SK-N-SH (cell line): ENCODE data around the gene TRPM3. TPM values are rescaled to one million over a fixed set of nuclear protein-coding genes. Genes with fewer than 3 reads are reported as not detected.
A peak's percentile ranks its signal among the peaks of the same experiment; 100 is the strongest.

Source experiments
- CTCF ChIA-PET: fragments of 300-600, 350-600 bp; formaldehyde crosslinking; extraction: SDS; loops from one replicate; lab custom pipeline; 2021; lab: Yijun Ruan, JAX
- POLR2A ChIA-PET: fragments of 350-600 bp; sonication (Branson Sonifier 250); formaldehyde crosslinking; extraction: SDS; loops from one replicate; lab custom pipeline; 2020; ENCODE audit warnings: antibody characterized with exemption, inconsistent platforms; lab: Yijun Ruan, JAX
- DNase-seq: peaks from one replicate; pipeline ENCODE4 v3.0.0; 2012
- H2AFZ ChIP-seq: fragments of 200-600 bp; sonication (generic); 2 replicates; pipeline ENCODE4 v1.8.1; 2016; ENCODE audit warnings: antibody characterized with exemption, mild to moderate bottlenecking, low read depth
- H3F3A ChIP-seq: fragments of 200-600 bp; sonication (generic); replicated peaks from 2 replicates; pipeline ENCODE3; 2016; ENCODE audit warnings: antibody characterized with exemption, mild to moderate bottlenecking; ENCODE audit not compliant: insufficient read depth
- H3K27ac ChIP-seq, 2 experiments: fragments of 200-500 bp in 1 of 2; fragments of 200-600 bp in 1 of 2; sonication (Bioruptor generic) in 1 of 2; sonication (generic), shearing (Covaris generic) in 1 of 2; 2 replicates each; pipeline versions ENCODE4 v1.5.1 to v1.6.1; 2014 to 2016; ENCODE audit warnings: low read depth in 2 of 2, inconsistent platforms in 1 of 2, low read length in 1 of 2, mild to moderate bottlenecking in 1 of 2, mixed read lengths in 1 of 2
- H3K27me3 ChIP-seq: fragments of 200-600 bp; sonication (generic), shearing (Covaris generic); 2 replicates; pipeline ENCODE4 v1.6.1; 2016; ENCODE audit warnings: mixed run types; ENCODE audit not compliant: insufficient read depth
- H3K36me3 ChIP-seq, 2 experiments: fragments of 200-500 bp in 1 of 2; fragments of 200-600 bp in 1 of 2; sonication (Bioruptor generic) in 1 of 2; sonication (generic) in 1 of 2; replicated peaks in 1 of 2; 2 replicates each; pipeline versions ENCODE3 to v1.5.1; 2014 to 2016; ENCODE audit warnings: low read length in 1 of 2, mild to moderate bottlenecking in 1 of 2; ENCODE audit not compliant: insufficient read depth in 2 of 2, control insufficient read depth in 1 of 2
- H3K4me1 ChIP-seq, 2 experiments: fragments of 200-500 bp in 1 of 2; fragments of 200-600 bp in 1 of 2; sonication (Bioruptor generic) in 1 of 2; sonication (generic), shearing (Covaris generic) in 1 of 2; 2 replicates each; pipeline versions ENCODE4 v1.5.1 to v1.6.1; 2014 to 2016; ENCODE audit warnings: low read depth in 1 of 2, low read length in 1 of 2, mixed run types in 1 of 2; ENCODE audit not compliant: insufficient read depth in 2 of 2, control insufficient read depth in 1 of 2
- H3K4me2 ChIP-seq: fragments of 200-600 bp; sonication (generic), shearing (Covaris generic); 2 replicates; pipeline ENCODE4 v1.6.1; 2017; ENCODE audit warnings: mixed run types
- H3K4me3 ChIP-seq, 2 experiments: fragments of 200-500 bp in 1 of 2; fragments of 200-600 bp in 1 of 2; sonication (Bioruptor generic) in 1 of 2; sonication (generic), shearing (Covaris generic) in 1 of 2; 2 replicates each; pipeline versions ENCODE4 v1.5.1 to v1.8.1; 2014 to 2016; ENCODE audit warnings: low read depth in 2 of 2, inconsistent platforms in 1 of 2, low read length in 1 of 2, mild to moderate bottlenecking in 1 of 2, mixed read lengths in 1 of 2, moderate library complexity in 1 of 2
- H3K79me2 ChIP-seq: fragments of 200-600 bp; sonication (generic); 2 replicates; pipeline ENCODE4 v1.8.1; 2017; ENCODE audit warnings: mild to moderate bottlenecking; ENCODE audit not compliant: insufficient read depth
- H3K9ac ChIP-seq: fragments of 200-600 bp; sonication (generic); 2 replicates; pipeline ENCODE4 v1.6.1; 2017; ENCODE audit warnings: mixed run types
- H3K9me2 ChIP-seq: fragments of 200-600 bp; sonication (generic); 2 replicates; pipeline ENCODE4 v1.6.1; 2017; ENCODE audit warnings: mixed run types
- H3K9me3 ChIP-seq: fragments of 200-600 bp; sonication (generic); 2 replicates; pipeline ENCODE4 v1.6.1; 2017; ENCODE audit warnings: mixed run types, mild to moderate bottlenecking, moderate library complexity
- H4K20me1 ChIP-seq: fragments of 200-600 bp; sonication (generic); 2 replicates; pipeline ENCODE4 v1.6.1; 2017; ENCODE audit warnings: mild to moderate bottlenecking, mixed run types; ENCODE audit not compliant: insufficient read depth
- ELF1 ChIP-seq: IDR thresholded peaks from 2 replicates; pipeline ENCODE4 v1.4.0; 2012
- EP300 ChIP-seq, 2 experiments: IDR thresholded peaks; 2 replicates each; pipeline versions ENCODE4 v1.4.0 to v1.6.1; 2012; ENCODE audit warnings: borderline replicate concordance in 1 of 2, low read depth in 1 of 2, low read length in 1 of 2
- EZH2phosphoT487 ChIP-seq: fragments of 200-600 bp; sonication (generic); IDR thresholded peaks from 2 replicates; pipeline ENCODE4 v1.6.1; 2017; ENCODE audit warnings: low read depth, mixed run types, mild to moderate bottlenecking, antibody characterized with exemption, moderate library complexity, borderline replicate concordance
- FOSL2 ChIP-seq: IDR thresholded peaks from 2 replicates; pipeline ENCODE4 v1.4.0; 2012; ENCODE audit warnings: low read depth, mild to moderate bottlenecking, moderate library complexity, borderline replicate concordance
- FOXJ3 ChIP-seq: sonication (generic); formaldehyde crosslinking; IDR thresholded peaks from 2 replicates; pipeline ENCODE4 v1.5.1; 2020; ENCODE audit warnings: mild to moderate bottlenecking, missing genetic modification reagents
- FOXM1 ChIP-seq: IDR thresholded peaks from 2 replicates; pipeline ENCODE4 v1.4.0; 2012; ENCODE audit warnings: low read depth, mild to moderate bottlenecking
- MAX ChIP-seq: IDR thresholded peaks from 2 replicates; pipeline ENCODE4 v1.4.0; 2012; ENCODE audit warnings: low read depth
- MEF2A ChIP-seq: IDR thresholded peaks from 2 replicates; pipeline ENCODE4 v1.4.0; 2012; ENCODE audit warnings: low read depth, borderline replicate concordance
- NRF1 ChIP-seq: IDR thresholded peaks from 2 replicates; pipeline ENCODE4 v1.6.1; 2012; ENCODE audit warnings: low read depth, mild to moderate bottlenecking, low read length
- POLR2AphosphoS5 ChIP-seq: IDR thresholded peaks from 2 replicates; pipeline ENCODE4 v1.6.1; 2012; ENCODE audit warnings: low read depth, low read length
- REST ChIP-seq: IDR thresholded peaks from 2 replicates; pipeline ENCODE4 v1.6.1; 2012; ENCODE audit warnings: mild to moderate bottlenecking, low read depth, low read length, moderate library complexity
- RFX5 ChIP-seq: IDR thresholded peaks from 2 replicates; pipeline ENCODE4 v1.6.1; 2012; ENCODE audit warnings: mild to moderate bottlenecking, improper control_type of control experiment, low read length
- SMC3 ChIP-seq: IDR thresholded peaks from 2 replicates; pipeline ENCODE4 v1.6.1; 2012; ENCODE audit warnings: low read depth, low read length, improper control_type of control experiment
- TCF12 ChIP-seq: IDR thresholded peaks from 2 replicates; pipeline ENCODE4 v1.4.0; 2012
- TEAD4 ChIP-seq: IDR thresholded peaks from 2 replicates; pipeline ENCODE4 v1.4.0; 2012; ENCODE audit warnings: mild to moderate bottlenecking, borderline replicate concordance; ENCODE audit not compliant: insufficient read depth
- WGBS: methylation state at CpG from one replicate; pipeline ENCODE4 v1.1.6; 2017; ENCODE audit warnings: low lambda C conversion rate; 5-methylcytosine and 5-hydroxymethylcytosine counted together
- polyA plus RNA-seq, 3 experiments: library from polyadenylated mRNA; depleted of rRNA; stranded (reverse); fragments of >200 nt; gene quantifications; 2 replicates each; pipeline ENCODE4 v1.2.3, GENCODE V29; 2012
- TF ChIP-seq, protein P1 (sequence below): fragments of 150-350 bp; IDR thresholded peaks from 2 replicates; pipeline ENCODE4 v1.6.1; 2016; ENCODE audit warnings: mild to moderate bottlenecking, low read depth, low read length
- TF ChIP-seq, protein P2 (sequence below): fragments of 150-350 bp; IDR thresholded peaks from 2 replicates; pipeline ENCODE4 v1.6.1; 2017; ENCODE audit warnings: antibody characterized with exemption, low read length, low read depth, borderline replicate concordance
- TF ChIP-seq, protein P3 (sequence below): IDR thresholded peaks from 2 replicates; pipeline ENCODE4; 2012

The TRPM3 gene
- polyA plus RNA-seq, 1 of the 3 experiments (the other 2 are of a cell fraction) = not detected

GRCh38 chr9:70874451-70874850 is 247.0 kb downstream of the TRPM3 start (continued):
- TF ChIP-seq EZH2phosphoT487 = no peak

- Histone ChIP-seq H2AFZ (no peak overlapping the region), H3K4me1 (no peaks in the 10 kb centered on the region), H3F3A (no peaks in the 10 kb centered on the region), H3K4me3 (no peak overlapping the region), H3K9me3 (no peaks in the 10 kb centered on the region), H3K36me3 (no peaks in the 10 kb centered on the region), H3K79me2 (no peaks in the 10 kb centered on the region)
- CTCF ChIA-PET = no interaction called here
- WGBS = 5% methylated on average over 2 of the region's 2 CpGs
- TF ChIP-seq MEF2A = no peak
- TF ChIP-seq, protein P1, sequence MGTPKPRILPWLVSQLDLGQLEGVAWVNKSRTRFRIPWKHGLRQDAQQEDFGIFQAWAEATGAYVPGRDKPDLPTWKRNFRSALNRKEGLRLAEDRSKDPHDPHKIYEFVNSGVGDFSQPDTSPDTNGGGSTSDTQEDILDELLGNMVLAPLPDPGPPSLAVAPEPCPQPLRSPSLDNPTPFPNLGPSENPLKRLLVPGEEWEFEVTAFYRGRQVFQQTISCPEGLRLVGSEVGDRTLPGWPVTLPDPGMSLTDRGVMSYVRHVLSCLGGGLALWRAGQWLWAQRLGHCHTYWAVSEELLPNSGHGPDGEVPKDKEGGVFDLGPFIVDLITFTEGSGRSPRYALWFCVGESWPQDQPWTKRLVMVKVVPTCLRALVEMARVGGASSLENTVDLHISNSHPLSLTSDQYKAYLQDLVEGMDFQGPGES = no peak
- TF ChIP-seq, all 33 proteins: peak for 0
- Histone ChIP-seq H3K27me3 (peaks cover 32% of the 10 kb centered on the region), H3K27ac (no peak overlapping the region), H3K9ac (no peak overlapping the region), H3K9me2 (no peaks in the 10 kb centered on the region), H3K4me2 (no peak overlapping the region), H4K20me1 (no peaks in the 10 kb centered on the region)
- POLR2A ChIA-PET = no interaction called here
- no peak for DNase-seq
Measured at GRCh38 chr9:70873506-70873905, 247.9 kb downstream of the TRPM3 start.

- Histone ChIP-seq H3K9ac (no peak overlapping the region), H3K27me3 (peaks cover 55% of the 10 kb centered on the region), H3K4me1 (no peaks in the 10 kb centered on the region), H3K79me2 (no peaks in the 10 kb centered on the region), H3K9me2 (0 out of 2 replicates have a peak, but pooled peaks cover 4% of the 10 kb centered on the region), H3K36me3 (no peaks in the 10 kb centered on the region), H3K27ac (no peak overlapping the region), H3F3A (no peaks in the 10 kb centered on the region), H3K4me3 (peak overlapping the region in 1 of 2 experiments; percentile 56; a peak in 2 of 4 replicates), H3K4me2 (peak overlapping the region; percentile 72), H2AFZ (no peak overlapping the region), H4K20me1 (no peaks in the 10 kb centered on the region), H3K9me3 (no peaks in the 10 kb centered on the region)
- ChIA-PET POLR2A (no interaction called here), CTCF (no interaction called here)
- DNase-seq = no peak
- 9% methylated on average over 15 of the region's 15 CpGs for WGBS
- TF ChIP-seq NRF1 = no peak
- TF ChIP-seq TEAD4 = no peak
- no peak for TF ChIP-seq MAX
- TF ChIP-seq, protein P2, sequence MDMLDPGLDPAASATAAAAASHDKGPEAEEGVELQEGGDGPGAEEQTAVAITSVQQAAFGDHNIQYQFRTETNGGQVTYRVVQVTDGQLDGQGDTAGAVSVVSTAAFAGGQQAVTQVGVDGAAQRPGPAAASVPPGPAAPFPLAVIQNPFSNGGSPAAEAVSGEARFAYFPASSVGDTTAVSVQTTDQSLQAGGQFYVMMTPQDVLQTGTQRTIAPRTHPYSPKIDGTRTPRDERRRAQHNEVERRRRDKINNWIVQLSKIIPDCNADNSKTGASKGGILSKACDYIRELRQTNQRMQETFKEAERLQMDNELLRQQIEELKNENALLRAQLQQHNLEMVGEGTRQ = no peak
- no peak for TF ChIP-seq EP300 (IDR thresholded peaks at IDR 0.05; ENCODE audit: borderline replicate concordance in 1 of 2, low read depth in 1 of 2, low read length in 1 of 2)
- TF ChIP-seq POLR2AphosphoS5 = no peak
- TF ChIP-seq TCF12 = no peak
- no peak for TF ChIP-seq SMC3
- no peak for TF ChIP-seq FOXJ3
- no peak for TF ChIP-seq RFX5
- TF ChIP-seq, protein P3, sequence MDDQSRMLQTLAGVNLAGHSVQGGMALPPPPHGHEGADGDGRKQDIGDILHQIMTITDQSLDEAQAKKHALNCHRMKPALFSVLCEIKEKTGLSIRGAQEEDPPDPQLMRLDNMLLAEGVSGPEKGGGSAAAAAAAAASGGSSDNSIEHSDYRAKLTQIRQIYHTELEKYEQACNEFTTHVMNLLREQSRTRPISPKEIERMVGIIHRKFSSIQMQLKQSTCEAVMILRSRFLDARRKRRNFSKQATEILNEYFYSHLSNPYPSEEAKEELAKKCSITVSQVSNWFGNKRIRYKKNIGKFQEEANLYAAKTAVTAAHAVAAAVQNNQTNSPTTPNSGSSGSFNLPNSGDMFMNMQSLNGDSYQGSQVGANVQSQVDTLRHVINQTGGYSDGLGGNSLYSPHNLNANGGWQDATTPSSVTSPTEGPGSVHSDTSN = no peak
- no peak for TF ChIP-seq FOSL2
- no peak for TF ChIP-seq REST
- TF ChIP-seq ELF1 = no peak
- no peak for TF ChIP-seq FOXM1
Measured at GRCh38 chr9:70868661-70869652, 252.5 kb downstream of the TRPM3 start.
